ENCODE data around the gene RSPRY1. TPM values are rescaled to one million over a fixed set of nuclear protein-coding genes. Genes with fewer than 3 reads are reported as not detected.

The RSPRY1 gene
- total RNA-seq, 1 experiment from 2014 or later = 24.9 TPM

DNA sequence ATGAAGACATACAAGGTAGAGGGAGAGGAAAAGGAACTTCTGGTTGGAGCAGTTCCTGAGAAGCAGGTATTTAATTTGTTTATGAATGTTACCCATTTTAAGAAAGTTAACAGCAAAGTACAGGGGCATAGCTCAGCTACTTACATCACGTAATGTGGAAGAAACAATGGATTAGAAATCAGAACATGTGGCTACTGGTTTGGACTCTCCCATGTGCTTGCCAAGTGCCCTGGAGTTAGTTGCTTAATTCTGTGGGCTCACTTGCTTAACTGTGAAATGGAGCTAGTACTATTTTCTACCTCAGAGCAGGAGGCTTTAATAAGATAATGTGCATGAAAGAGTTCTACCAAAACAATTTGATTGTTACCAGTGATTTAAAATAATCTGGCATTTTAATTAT, 27.3 kb downstream of the RSPRY1 start:
- no peak for DNase-seq (ENCODE audit: low read depth, low spot score)
- H4K20me1 ChIP-seq (ENCODE audit: insufficient read depth) = no peaks in the 10 kb centered on the region
- RAD21 ChIA-PET (ENCODE audit: low non-redundant PET in 1 of 2, low total read pairs in 2 of 2, uncharacterized antibody in 2 of 2, unreplicated experiment in 2 of 2) = no interaction called here
- no peak for ATAC-seq
- no peaks in the 10 kb centered on the region for H3K9me2 ChIP-seq (ENCODE audit: insufficient read depth)
- intact Hi-C loops (cut with micrococcal nuclease) = no loop called here
- TF ChIP-seq ZFX (IDR thresholded peaks at IDR 0.05) = no peak
- no peak for TF ChIP-seq EZH2 (IDR thresholded peaks at IDR 0.05)
- TF ChIP-seq, protein P1, sequence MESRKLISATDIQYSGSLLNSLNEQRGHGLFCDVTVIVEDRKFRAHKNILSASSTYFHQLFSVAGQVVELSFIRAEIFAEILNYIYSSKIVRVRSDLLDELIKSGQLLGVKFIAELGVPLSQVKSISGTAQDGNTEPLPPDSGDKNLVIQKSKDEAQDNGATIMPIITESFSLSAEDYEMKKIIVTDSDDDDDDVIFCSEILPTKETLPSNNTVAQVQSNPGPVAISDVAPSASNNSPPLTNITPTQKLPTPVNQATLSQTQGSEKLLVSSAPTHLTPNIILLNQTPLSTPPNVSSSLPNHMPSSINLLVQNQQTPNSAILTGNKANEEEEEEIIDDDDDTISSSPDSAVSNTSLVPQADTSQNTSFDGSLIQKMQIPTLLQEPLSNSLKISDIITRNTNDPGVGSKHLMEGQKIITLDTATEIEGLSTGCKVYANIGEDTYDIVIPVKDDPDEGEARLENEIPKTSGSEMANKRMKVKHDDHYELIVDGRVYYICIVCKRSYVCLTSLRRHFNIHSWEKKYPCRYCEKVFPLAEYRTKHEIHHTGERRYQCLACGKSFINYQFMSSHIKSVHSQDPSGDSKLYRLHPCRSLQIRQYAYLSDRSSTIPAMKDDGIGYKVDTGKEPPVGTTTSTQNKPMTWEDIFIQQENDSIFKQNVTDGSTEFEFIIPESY (IDR thresholded peaks at IDR 0.05; ENCODE audit: extremely low read depth, insufficient replicate concordance, low read length) = no peak
- TF ChIP-seq CBX3 (IDR thresholded peaks at IDR 0.05; ENCODE audit: low read depth) = no peak
- TF ChIP-seq, protein P2, sequence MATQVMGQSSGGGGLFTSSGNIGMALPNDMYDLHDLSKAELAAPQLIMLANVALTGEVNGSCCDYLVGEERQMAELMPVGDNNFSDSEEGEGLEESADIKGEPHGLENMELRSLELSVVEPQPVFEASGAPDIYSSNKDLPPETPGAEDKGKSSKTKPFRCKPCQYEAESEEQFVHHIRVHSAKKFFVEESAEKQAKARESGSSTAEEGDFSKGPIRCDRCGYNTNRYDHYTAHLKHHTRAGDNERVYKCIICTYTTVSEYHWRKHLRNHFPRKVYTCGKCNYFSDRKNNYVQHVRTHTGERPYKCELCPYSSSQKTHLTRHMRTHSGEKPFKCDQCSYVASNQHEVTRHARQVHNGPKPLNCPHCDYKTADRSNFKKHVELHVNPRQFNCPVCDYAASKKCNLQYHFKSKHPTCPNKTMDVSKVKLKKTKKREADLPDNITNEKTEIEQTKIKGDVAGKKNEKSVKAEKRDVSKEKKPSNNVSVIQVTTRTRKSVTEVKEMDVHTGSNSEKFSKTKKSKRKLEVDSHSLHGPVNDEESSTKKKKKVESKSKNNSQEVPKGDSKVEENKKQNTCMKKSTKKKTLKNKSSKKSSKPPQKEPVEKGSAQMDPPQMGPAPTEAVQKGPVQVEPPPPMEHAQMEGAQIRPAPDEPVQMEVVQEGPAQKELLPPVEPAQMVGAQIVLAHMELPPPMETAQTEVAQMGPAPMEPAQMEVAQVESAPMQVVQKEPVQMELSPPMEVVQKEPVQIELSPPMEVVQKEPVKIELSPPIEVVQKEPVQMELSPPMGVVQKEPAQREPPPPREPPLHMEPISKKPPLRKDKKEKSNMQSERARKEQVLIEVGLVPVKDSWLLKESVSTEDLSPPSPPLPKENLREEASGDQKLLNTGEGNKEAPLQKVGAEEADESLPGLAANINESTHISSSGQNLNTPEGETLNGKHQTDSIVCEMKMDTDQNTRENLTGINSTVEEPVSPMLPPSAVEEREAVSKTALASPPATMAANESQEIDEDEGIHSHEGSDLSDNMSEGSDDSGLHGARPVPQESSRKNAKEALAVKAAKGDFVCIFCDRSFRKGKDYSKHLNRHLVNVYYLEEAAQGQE (IDR thresholded peaks at IDR 0.05; ENCODE audit: low read depth) = no peak
- no peak for TF ChIP-seq SP1 (IDR thresholded peaks at IDR 0.05; ENCODE audit: low read depth)
- TF ChIP-seq JUND (IDR thresholded peaks at IDR 0.05) = no peak
- TF ChIP-seq POLR2AphosphoS5 (IDR thresholded peaks at IDR 0.05; ENCODE audit: low read depth, low read length) = no peak
- no peak for TF ChIP-seq YY1 (IDR thresholded peaks at IDR 0.05; ENCODE audit: extremely low read depth, insufficient replicate concordance, low read depth, low read length)
- no peak for TF ChIP-seq FOSL1 (IDR thresholded peaks at IDR 0.05; ENCODE audit: low read depth)
- TF ChIP-seq, protein P3, sequence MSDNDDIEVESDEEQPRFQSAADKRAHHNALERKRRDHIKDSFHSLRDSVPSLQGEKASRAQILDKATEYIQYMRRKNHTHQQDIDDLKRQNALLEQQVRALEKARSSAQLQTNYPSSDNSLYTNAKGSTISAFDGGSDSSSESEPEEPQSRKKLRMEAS (IDR thresholded peaks at IDR 0.05) = no peak
- no peak for TF ChIP-seq CEBPB (IDR thresholded peaks at IDR 0.05; ENCODE audit: low read depth)
- TF ChIP-seq ELF1 (IDR thresholded peaks at IDR 0.05; ENCODE audit: borderline replicate concordance, low read depth) = no peak
- TF ChIP-seq EZH2phosphoT487 (IDR thresholded peaks at IDR 0.05; ENCODE audit: borderline replicate concordance) = no peak
- no peak for TF ChIP-seq POLR2A (IDR thresholded peaks at IDR 0.05; ENCODE audit: borderline replicate concordance, extremely low read depth, insufficient read depth, insufficient read length)
- no peak for TF ChIP-seq ZNF274 (IDR thresholded peaks at IDR 0.05; ENCODE audit: low read depth, low read length)
- no peak for TF ChIP-seq RAD21 (IDR thresholded peaks at IDR 0.05; ENCODE audit: low read depth)
- TF ChIP-seq, protein P4, sequence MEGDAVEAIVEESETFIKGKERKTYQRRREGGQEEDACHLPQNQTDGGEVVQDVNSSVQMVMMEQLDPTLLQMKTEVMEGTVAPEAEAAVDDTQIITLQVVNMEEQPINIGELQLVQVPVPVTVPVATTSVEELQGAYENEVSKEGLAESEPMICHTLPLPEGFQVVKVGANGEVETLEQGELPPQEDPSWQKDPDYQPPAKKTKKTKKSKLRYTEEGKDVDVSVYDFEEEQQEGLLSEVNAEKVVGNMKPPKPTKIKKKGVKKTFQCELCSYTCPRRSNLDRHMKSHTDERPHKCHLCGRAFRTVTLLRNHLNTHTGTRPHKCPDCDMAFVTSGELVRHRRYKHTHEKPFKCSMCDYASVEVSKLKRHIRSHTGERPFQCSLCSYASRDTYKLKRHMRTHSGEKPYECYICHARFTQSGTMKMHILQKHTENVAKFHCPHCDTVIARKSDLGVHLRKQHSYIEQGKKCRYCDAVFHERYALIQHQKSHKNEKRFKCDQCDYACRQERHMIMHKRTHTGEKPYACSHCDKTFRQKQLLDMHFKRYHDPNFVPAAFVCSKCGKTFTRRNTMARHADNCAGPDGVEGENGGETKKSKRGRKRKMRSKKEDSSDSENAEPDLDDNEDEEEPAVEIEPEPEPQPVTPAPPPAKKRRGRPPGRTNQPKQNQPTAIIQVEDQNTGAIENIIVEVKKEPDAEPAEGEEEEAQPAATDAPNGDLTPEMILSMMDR (IDR thresholded peaks at IDR 0.05 in 2 of 3, conservative IDR thresholded peaks at IDR 0.05 in 1 of 3; ENCODE audit: borderline replicate concordance in 1 of 3, insufficient read depth in 1 of 3, low read depth in 2 of 3, low read length in 2 of 3) = no peak
- no peak for TF ChIP-seq TCF7L2 (IDR thresholded peaks at IDR 0.05; ENCODE audit: borderline replicate concordance, extremely low read depth, insufficient read depth, insufficient read length)
- CTCF ChIA-PET = no interaction called here
- BruUV-seq (replicated peaks) = no TSS peak
- H3K9ac ChIP-seq (ENCODE audit: low read length) = no peak overlapping the region
- H3K27ac ChIP-seq (ENCODE audit: low read depth, low read length) = no peak overlapping the region
- peaks cover 0 to 16% of the 10 kb centered on the region in 2 experiments; a peak in 1 of 4 replicates for H3K9me3 ChIP-seq (ENCODE audit: control insufficient read depth in 1 of 2, insufficient read depth in 1 of 2, low read depth in 1 of 2, low read length in 2 of 2)
- H3K36me3 ChIP-seq (ENCODE audit: control insufficient read depth in 1 of 2, insufficient read depth in 2 of 2, low read length in 2 of 2) = peaks cover 47 to 60% of the 10 kb centered on the region in 2 experiments
- H3K4me2 ChIP-seq (ENCODE audit: low read length) = no peak overlapping the region
- H3K4me1 ChIP-seq (ENCODE audit: control insufficient read depth in 1 of 2, insufficient read depth in 2 of 2, low read length in 2 of 2) = no peaks in the 10 kb centered on the region
- POLR2A ChIA-PET = no interaction called here
- H2AFZ ChIP-seq (ENCODE audit: low read depth, low read length, poor library complexity, severe bottlenecking) = no peak overlapping the region
- H3K27me3 ChIP-seq (ENCODE audit: insufficient read depth, low read length) = no peaks in the 10 kb centered on the region
- H3K79me2 ChIP-seq (ENCODE audit: insufficient read depth, low read length) = no peaks in the 10 kb centered on the region
- no peak overlapping the region for H3K4me3 ChIP-seq (replicated peaks in 1 of 2; ENCODE audit: low read depth in 1 of 2, low read length in 2 of 2)

Measured in HCT116 (cell line).